VCaP (cell line): ENCODE measurements around the gene CES2.

Source experiments
- H3K27ac ChIP-seq: fragments of 450-650 bp; 2 replicates; pipeline ENCODE4 v1.5.1; 2017
- CTCF ChIP-seq: fragments of 450-650 bp; conservative IDR thresholded peaks from 2 replicates; pipeline ENCODE4 v1.5.1; 2017; ENCODE audit warnings: mild to moderate bottlenecking, moderate library complexity

The CES2 gene

DNA sequence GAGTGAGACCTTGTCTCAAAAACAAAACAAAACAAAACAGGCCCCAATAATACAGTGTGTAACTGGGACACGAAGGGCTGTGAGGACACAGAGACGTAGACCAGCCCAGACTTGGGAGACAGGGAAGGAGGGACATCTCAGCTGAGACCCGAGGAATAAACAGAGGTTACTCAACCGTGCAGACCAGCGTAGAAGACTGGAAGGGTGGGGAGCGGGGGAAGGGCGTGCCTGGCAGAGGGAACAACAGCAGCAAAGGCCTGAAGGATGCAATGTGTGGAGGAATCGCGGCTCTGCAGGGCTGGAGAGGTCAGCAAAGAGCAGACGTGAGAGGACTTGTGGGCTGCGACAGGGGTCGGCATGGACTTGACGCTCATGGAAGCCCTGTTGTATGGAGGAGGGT, 41.4 kb downstream of the CES2 start:
- H3K27ac ChIP-seq: no peak overlapping the region
- TF ChIP-seq CTCF: no peak

DNA sequence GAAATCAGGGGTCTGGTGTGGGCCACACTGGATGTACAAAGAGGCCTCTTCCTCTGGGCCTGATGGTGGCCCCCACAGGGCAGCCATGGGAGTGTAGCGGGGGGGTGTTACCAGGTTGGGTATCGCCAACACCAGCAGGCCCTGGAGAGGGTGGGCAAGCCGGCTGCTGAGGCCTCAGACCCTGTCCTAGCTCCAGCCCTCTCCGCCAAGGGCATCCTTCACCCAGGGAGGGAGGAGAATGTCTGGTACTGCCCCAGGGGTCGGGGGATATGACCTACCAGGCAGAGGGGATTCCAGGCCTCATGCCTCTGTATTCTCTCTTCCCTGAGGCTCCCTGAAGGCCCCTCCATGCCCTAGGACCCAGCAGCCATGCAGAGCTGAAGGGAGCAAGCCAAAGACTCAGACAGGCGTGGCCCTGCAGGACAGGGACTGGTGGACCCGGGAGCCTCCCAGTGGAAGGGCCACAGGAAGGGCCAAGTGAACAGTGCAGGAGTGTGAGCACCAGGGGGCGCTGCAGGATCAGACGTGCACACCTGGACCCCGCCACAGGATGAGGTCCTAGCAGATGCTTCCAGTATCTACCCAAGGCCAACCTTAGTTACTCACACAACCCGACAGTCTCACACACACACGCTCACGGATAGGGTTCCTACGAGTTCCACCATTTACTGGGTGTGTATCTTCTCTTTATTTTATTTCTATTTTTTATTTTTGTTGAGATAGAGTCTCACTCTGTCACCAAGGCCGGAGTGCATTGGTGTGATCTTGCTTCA, 42.2 kb downstream of the CES2 start:
- H3K27ac ChIP-seq: no peak overlapping the region
- peak; percentile 83 for TF ChIP-seq CTCF

DNA sequence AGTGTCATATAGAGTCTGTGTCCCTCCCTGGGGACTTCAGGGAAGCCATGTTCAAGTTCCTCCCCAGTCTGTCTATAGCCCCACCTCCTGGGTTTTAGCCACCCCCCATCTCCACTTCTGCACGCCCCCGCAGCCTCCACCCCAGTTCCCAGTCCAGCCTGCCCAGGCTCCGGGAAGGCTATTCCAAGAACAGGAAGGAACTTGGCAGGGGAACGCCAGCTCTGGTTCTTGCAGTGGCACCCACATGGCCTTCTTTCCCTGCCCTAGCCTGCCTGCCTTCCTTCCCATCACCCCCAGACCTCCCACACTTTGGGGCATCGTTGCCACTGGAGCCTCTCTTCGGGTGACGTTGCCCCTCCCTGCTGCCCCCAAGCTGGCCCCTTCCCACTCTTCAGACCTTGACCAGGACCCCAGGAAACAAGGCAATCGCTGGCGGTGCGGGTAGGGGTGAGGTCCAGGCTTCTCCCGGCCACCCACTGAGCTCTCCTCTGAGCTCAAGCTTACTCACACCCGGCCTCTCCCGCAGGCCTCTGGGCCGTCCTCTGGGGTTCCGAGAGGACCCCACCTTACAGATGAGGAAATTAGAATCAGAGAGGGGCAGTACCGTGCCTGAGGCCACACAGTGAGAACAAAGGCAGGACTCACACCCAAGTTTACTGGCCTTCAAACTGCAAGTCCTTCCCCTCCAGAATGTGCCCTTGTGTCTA, 43.8 kb downstream of the CES2 start:
- TF ChIP-seq CTCF: no peak
- H3K27ac ChIP-seq: no peak overlapping the region

DNA sequence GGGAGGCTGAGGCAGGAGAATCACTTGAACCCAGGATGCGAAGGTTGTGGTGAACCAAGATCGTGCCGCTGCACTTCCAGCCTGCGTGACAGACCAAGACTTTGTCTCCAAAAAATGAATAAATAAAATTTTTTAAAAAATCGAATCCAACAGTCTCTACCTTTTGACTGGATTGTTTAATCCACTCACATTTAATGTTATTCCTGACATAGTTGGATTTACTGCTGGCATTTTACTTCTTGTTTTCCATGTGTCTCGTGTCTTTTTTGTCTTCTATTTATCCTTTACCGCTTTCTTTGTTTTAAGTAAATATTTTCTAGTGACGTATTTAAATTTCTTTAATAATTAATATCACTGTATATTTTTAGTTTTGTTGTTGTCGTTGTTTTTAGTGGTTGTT, 47.7 kb downstream of the CES2 start:
- no peak overlapping the region for H3K27ac ChIP-seq
- TF ChIP-seq CTCF: no peak

- H3K27ac ChIP-seq: no peak overlapping the region
- TF ChIP-seq CTCF: no peak
Measured at GRCh38 chr16:66984892-66985311, 49.6 kb downstream of the CES2 start.

DNA sequence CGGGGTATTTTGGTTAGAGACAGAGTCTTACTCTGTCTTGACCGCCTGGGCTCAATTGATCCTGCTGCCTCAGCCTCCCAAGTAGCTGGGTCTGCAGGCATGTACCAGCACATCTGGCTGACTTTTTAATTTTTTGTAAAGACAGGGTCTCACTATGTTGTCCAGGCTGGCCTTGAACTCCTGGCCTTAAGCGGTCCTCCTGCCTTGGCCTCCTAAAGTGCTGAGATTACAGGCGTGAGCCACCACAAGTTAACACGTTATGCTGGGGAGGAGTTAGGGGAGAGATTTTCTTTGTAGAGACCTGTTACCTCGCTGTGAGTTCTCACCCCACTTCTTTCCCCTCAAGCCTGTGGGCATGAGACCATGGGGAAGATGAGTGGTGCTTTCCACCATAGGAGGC, 51.2 kb downstream of the CES2 start:
- no peak overlapping the region for H3K27ac ChIP-seq
- no peak for TF ChIP-seq CTCF

DNA sequence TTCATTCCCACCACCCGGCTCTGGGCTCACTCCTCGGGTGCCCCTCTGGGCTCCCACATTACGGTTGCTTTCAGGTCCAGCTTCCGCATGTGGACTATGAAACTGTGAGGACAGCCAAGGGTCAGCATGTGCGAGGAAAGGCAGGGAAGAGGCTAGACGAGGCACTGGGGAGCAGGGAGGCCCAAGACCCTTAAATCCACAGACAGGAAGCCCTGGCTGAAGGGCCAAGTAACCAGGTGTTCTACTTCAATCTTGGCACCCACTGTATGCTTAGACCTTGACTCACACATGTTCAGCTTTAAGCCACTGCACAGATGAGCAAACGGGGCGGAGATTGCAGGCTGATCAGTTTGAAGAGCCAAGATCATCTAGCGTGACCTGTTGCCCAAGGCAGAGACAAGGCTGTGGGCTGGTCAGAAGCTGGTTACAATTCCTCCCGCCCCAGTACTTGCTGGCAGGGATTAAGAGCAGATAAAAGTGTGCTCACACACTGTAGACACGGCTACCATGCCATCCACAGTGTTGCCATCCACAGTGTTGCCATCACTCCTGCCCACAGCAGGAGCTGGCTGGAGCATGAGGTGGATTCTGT, 53.0 kb downstream of the CES2 start, which contains the start of gene CES4A:
Gene CES4A (plus strand): TSS at position 393 of the 592 bp plus-strand sequence. CDS start 184 bp downstream, at position 577.
- no peak within 1 kb of the TSS for H3K27ac ChIP-seq
- no peak for TF ChIP-seq CTCF
